ENCODE results near the gene ENPP1.

ENPP1 gene

DNA sequence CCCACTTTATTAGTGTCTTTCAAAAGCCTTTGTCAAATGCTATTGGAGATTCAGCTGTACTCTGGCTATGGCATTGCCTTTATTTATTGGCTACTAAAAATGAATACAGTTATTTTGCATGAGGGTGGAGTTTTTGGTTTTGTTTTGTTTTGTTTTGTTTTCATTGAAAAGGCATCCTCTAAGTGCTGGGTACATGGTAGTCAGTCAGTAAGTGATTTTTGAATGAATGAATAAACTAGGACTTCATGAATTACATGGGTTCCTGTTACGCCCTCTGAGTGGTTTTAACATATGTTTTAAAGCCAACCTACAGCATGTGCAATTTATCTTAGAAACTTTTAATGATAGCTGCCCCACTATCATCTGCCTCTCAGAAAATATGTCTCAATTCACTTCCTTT lies 38.9 kb upstream of the ENPP1 start (continued):
- TF ChIP-seq, protein P1, sequence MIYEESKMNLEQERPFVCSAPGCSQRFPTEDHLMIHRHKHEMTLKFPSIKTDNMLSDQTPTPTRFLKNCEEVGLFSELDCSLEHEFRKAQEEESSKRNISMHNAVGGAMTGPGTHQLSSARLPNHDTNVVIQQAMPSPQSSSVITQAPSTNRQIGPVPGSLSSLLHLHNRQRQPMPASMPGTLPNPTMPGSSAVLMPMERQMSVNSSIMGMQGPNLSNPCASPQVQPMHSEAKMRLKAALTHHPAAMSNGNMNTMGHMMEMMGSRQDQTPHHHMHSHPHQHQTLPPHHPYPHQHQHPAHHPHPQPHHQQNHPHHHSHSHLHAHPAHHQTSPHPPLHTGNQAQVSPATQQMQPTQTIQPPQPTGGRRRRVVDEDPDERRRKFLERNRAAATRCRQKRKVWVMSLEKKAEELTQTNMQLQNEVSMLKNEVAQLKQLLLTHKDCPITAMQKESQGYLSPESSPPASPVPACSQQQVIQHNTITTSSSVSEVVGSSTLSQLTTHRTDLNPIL (CRISPR knock-in tag; IDR thresholded peaks at IDR 0.05; ENCODE audit: low read depth) = no peak
- TF ChIP-seq ZFP30 (CRISPR knock-in tag; IDR thresholded peaks at IDR 0.05) (no peak), ZFP3 (CRISPR knock-in tag; IDR thresholded peaks at IDR 0.05) (no peak)

DNA sequence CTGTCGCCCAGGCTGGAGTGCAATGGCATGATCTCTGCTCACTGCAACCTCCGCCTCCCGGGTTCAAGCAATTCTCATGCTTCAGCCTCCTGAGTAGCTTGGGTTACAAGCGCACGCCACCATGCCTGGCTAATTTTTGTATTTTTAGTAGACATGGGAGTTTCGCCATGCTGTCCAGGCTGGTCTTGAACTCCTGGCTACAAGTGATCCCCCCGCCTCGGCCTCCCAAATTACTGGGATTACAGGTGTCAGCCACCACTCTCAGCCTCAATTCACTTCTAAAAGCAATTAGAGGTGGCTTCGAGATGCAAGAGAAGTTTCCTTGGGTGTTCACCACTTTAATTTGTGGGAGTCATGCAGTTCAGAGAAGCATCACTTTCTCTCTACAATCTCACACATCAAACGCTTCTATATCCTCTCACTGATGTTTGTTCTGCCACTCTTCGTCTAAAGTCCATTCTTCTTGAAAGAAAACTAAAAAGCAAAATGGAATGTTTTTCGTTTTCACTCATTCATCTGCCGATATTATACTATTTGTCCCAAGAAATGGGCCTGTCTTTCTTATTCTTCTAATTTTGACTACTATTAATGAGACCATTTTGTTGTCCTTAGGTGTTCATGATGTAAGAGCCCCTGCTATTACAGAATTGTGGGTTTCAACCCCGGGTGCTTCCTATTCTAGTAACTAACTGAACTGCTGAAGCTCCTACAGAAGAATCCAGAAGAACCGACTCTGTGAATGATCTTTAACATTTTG lies 38.3 kb upstream of the ENPP1 start:
- no peak for ATAC-seq
- TF ChIP-seq TCF4 (CRISPR knock-in tag; IDR thresholded peaks at IDR 0.05; ENCODE audit: borderline replicate concordance) (no peak), TOX (CRISPR knock-in tag; IDR thresholded peaks at IDR 0.05; ENCODE audit: borderline replicate concordance) (no peak), ZNF565 (CRISPR knock-in tag; conservative IDR thresholded peaks at IDR 0.05; ENCODE audit: low read depth) (no peak), RARB (CRISPR knock-in tag; IDR thresholded peaks at IDR 0.05) (no peak)

DNA sequence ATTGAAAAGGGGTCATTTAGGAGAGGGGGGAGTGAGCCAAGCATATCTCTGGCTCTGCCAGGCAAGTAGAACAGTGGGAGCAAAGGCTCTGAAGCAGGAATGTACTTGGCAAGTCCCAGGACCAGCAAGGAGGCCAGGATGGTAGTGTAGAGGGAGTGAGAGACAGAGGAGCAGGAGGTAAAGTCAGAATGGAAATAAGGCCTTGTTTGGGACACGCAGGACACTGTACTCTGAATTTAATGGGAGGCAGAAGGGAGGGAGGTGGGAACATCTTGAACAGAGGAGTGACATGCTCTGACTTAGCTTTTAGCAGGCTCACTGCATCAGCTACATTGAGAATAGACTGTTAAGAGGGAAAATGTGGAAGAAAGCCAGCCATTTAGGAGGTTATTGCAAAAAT lies 37.0 kb upstream of the ENPP1 start:
- ATAC-seq = no peak
- TF ChIP-seq ARNTL (CRISPR knock-in tag; IDR thresholded peaks at IDR 0.05; ENCODE audit: borderline replicate concordance, low read depth) = no peak
- no peak for TF ChIP-seq SNAI2 (CRISPR knock-in tag; IDR thresholded peaks at IDR 0.05)
- TF ChIP-seq PPARA (CRISPR knock-in tag; IDR thresholded peaks at IDR 0.05; ENCODE audit: borderline replicate concordance) = no peak
- no peak for TF ChIP-seq BACH2 (CRISPR knock-in tag; IDR thresholded peaks at IDR 0.05; ENCODE audit: borderline replicate concordance)

DNA sequence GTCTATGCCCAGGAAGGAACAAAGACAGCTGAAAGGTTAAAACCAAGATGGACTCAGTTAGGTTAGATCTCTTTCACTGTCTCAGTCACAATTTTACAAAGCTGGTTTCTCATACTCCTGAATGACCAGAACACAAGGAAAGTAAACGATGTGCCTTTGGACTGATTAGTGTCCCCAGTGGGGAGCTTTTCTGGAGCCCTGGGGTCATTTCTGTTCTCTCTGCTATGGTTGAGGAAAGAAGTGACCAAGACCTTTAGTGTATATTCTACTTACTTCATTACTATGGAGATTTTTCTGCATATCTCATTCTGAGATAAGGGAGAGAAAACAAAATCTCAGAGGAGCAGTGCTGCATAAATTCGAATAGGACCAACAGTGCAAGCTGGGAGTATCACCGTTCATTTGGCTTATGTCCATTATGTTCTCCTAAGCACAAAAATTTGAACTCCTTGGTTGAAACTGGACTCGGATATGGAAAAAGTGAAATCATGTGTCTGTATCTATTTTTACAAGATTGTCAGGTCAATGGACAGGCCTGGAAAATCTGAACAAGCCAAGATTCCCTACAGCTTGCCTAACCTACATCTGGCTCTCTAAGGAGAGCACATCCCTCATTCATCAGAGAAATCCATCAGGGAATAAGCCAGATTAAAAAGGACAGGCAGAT lies 34.4 kb upstream of the ENPP1 start:
- no peak for TF ChIP-seq TCF4 (CRISPR knock-in tag; IDR thresholded peaks at IDR 0.05; ENCODE audit: borderline replicate concordance)
- TF ChIP-seq ZNF70 (CRISPR knock-in tag; IDR thresholded peaks at IDR 0.05) = no peak
- TF ChIP-seq SNAI2 (CRISPR knock-in tag; IDR thresholded peaks at IDR 0.05) = no peak
- TF ChIP-seq BACH2 (CRISPR knock-in tag; IDR thresholded peaks at IDR 0.05; ENCODE audit: borderline replicate concordance) = no peak
- TF ChIP-seq CSDC2 (CRISPR knock-in tag; IDR thresholded peaks at IDR 0.05) = no peak
- no peak for TF ChIP-seq ESRRG (CRISPR knock-in tag; IDR thresholded peaks at IDR 0.05)
- TF ChIP-seq, protein P2, sequence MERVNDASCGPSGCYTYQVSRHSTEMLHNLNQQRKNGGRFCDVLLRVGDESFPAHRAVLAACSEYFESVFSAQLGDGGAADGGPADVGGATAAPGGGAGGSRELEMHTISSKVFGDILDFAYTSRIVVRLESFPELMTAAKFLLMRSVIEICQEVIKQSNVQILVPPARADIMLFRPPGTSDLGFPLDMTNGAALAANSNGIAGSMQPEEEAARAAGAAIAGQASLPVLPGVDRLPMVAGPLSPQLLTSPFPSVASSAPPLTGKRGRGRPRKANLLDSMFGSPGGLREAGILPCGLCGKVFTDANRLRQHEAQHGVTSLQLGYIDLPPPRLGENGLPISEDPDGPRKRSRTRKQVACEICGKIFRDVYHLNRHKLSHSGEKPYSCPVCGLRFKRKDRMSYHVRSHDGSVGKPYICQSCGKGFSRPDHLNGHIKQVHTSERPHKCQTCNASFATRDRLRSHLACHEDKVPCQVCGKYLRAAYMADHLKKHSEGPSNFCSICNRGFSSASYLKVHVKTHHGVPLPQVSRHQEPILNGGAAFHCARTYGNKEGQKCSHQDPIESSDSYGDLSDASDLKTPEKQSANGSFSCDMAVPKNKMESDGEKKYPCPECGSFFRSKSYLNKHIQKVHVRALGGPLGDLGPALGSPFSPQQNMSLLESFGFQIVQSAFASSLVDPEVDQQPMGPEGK (CRISPR knock-in tag; IDR thresholded peaks at IDR 0.05; ENCODE audit: borderline replicate concordance) = no peak
- no peak for TF ChIP-seq ZNF8 (CRISPR knock-in tag; IDR thresholded peaks at IDR 0.05)
- TF ChIP-seq, protein P3, sequence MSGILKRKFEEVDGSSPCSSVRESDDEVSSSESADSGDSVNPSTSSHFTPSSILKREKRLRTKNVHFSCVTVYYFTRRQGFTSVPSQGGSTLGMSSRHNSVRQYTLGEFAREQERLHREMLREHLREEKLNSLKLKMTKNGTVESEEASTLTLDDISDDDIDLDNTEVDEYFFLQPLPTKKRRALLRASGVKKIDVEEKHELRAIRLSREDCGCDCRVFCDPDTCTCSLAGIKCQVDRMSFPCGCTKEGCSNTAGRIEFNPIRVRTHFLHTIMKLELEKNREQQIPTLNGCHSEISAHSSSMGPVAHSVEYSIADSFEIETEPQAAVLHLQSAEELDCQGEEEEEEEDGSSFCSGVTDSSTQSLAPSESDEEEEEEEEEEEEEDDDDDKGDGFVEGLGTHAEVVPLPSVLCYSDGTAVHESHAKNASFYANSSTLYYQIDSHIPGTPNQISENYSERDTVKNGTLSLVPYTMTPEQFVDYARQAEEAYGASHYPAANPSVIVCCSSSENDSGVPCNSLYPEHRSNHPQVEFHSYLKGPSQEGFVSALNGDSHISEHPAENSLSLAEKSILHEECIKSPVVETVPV (CRISPR knock-in tag; IDR thresholded peaks at IDR 0.05) = no peak
- no peak for TF ChIP-seq GLIS3 (CRISPR knock-in tag; IDR thresholded peaks at IDR 0.05)
- no peak for TF ChIP-seq TOX (CRISPR knock-in tag; IDR thresholded peaks at IDR 0.05; ENCODE audit: borderline replicate concordance)
- TF ChIP-seq, protein P4, sequence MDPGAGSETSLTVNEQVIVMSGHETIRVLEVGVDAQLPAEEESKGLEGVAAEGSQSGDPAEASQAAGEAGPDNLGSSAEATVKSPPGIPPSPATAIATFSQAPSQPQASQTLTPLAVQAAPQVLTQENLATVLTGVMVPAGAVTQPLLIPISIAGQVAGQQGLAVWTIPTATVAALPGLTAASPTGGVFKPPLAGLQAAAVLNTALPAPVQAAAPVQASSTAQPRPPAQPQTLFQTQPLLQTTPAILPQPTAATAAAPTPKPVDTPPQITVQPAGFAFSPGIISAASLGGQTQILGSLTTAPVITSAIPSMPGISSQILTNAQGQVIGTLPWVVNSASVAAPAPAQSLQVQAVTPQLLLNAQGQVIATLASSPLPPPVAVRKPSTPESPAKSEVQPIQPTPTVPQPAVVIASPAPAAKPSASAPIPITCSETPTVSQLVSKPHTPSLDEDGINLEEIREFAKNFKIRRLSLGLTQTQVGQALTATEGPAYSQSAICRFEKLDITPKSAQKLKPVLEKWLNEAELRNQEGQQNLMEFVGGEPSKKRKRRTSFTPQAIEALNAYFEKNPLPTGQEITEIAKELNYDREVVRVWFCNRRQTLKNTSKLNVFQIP (CRISPR knock-in tag; IDR thresholded peaks at IDR 0.05; ENCODE audit: borderline replicate concordance, low read depth) = no peak
- no peak for TF ChIP-seq PPARA (CRISPR knock-in tag; IDR thresholded peaks at IDR 0.05; ENCODE audit: borderline replicate concordance)
- no peak for ATAC-seq

DNA sequence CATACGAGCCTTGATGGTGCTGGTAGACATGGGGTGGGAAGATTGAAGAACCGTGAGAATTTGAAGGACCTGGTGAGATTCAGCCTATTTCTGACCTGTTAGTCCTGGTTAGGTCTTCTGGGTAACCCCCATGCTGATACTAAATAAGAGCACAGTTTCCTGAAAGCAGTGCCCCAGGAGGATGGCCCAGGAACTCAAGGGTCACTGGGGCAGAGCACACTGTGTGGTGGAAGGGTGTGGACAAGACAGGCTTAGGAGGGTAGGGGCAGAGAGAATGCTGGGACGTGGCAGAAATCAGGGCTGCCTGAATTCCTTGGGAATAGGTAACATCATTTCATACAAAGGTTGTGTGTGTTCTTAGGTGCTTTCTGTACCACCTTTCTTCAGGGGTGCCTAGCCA lies 31.9 kb upstream of the ENPP1 start:
- TF ChIP-seq, protein P3 (CRISPR knock-in tag; IDR thresholded peaks at IDR 0.05) = no peak
- no peak for TF ChIP-seq ZFP3 (CRISPR knock-in tag; IDR thresholded peaks at IDR 0.05)
- TF ChIP-seq BACH2 (CRISPR knock-in tag; IDR thresholded peaks at IDR 0.05; ENCODE audit: borderline replicate concordance) = no peak
- no peak for TF ChIP-seq ZC3H10 (CRISPR knock-in tag; IDR thresholded peaks at IDR 0.05)
- no peak for ATAC-seq

Data from SK-N-SH treated with all-trans-retinoic acid at 6 μM for 48 hours (cell line).